Colonic mucosa (tissue), 4 donors: ENCODE data around the gene RAD51B. TPM values are rescaled to one million over a fixed set of nuclear protein-coding genes. Genes with fewer than 3 reads are reported as not detected.

ENCODE experiments used
- DNase-seq: peaks from one replicate; pipeline ENCODE4 v3.0.0-alpha.2; 2020
- H3K27ac ChIP-seq: fragments of 200-600 bp; one replicate; pipeline ENCODE4 v1.8.0; 2021
- H3K27me3 ChIP-seq: fragments of 200-600 bp; one replicate; pipeline ENCODE4 v1.8.0; 2021
- H3K36me3 ChIP-seq: fragments of 200-600 bp; one replicate; pipeline ENCODE4 v1.8.0; 2021
- H3K4me1 ChIP-seq: fragments of 200-600 bp; one replicate; pipeline ENCODE4 v1.8.0; 2021; ENCODE audit warnings: mild to moderate bottlenecking
- H3K4me3 ChIP-seq: fragments of 200-600 bp; one replicate; pipeline ENCODE4 v1.8.0; 2021
- H3K9ac ChIP-seq, 2 donors: one replicate each; pipeline ENCODE4 v1.7.0; 2013; ENCODE audit warnings: control low read depth in 2 of 2, low read depth in 2 of 2, low read length in 2 of 2
- H3K9me3 ChIP-seq: fragments of 200-600 bp; one replicate; pipeline ENCODE4 v1.8.0; 2021
- intact Hi-C: fragments of 100-400 bp; cut with DNase I; formaldehyde crosslinking; loops from one replicate; pipeline ENCODE4 v1.14.1; 2022
- total RNA-seq, 2 donors: library from RNA; stranded (reverse); fragmentation: NEBNext Ultra II Directional in 1 of 2; extraction: Animal tissue kit (Norgen Biotek cat#: 25700) in 1 of 2; gene quantifications; one replicate each; pipeline ENCODE4 v1.2.1, GENCODE V29; 2021
- TF ChIP-seq, protein P1 (sequence below): fragments of 200-600 bp; IDR thresholded peaks from one replicate; pipeline ENCODE4 v1.8.0; 2022; ENCODE audit warnings: antibody characterized with exemption, mild to moderate bottlenecking
- donor health status: healthy.
- donor health status: DM: no; HTN: no; CAD: no.
- donor health status: DM: no; HTN: no; CAD: no.

RAD51B gene
- total RNA-seq, 2 donors from 2014 or later: 12.7 to 22.0 TPM

DNA sequence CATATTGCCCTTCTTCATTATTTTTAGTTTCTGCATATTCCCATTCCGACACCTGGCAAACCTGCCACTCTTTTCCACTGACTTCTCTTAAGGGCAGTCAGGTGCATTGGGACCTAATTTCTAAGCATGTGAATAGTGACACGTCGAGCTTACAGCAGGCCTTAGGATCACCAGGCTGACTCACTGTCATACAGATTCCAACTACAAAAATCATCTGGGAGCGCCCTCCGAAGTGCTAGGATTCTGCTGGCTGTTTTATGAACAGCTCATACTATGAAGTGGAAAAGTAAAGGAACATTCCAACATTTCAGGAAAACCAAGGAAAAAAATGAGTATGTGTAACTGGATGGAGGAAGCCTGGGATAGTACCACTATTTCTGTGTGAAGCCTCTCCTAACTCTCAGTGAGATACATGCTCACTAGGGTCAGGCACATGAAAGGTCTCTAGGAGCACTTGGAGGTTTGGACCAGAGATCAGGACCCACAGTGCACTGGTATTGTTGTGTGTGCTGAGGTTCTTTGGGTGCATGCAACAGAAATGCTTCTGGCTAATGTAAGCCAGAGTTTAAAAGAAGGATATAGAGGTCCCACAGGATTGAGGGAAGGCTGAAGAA lies 715.9 kb downstream of the RAD51B start:
- TF ChIP-seq, protein P1, sequence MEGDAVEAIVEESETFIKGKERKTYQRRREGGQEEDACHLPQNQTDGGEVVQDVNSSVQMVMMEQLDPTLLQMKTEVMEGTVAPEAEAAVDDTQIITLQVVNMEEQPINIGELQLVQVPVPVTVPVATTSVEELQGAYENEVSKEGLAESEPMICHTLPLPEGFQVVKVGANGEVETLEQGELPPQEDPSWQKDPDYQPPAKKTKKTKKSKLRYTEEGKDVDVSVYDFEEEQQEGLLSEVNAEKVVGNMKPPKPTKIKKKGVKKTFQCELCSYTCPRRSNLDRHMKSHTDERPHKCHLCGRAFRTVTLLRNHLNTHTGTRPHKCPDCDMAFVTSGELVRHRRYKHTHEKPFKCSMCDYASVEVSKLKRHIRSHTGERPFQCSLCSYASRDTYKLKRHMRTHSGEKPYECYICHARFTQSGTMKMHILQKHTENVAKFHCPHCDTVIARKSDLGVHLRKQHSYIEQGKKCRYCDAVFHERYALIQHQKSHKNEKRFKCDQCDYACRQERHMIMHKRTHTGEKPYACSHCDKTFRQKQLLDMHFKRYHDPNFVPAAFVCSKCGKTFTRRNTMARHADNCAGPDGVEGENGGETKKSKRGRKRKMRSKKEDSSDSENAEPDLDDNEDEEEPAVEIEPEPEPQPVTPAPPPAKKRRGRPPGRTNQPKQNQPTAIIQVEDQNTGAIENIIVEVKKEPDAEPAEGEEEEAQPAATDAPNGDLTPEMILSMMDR: no peak
- no peak for DNase-seq
- H3K27ac ChIP-seq: no peak overlapping the region
- H3K9me3 ChIP-seq: no peaks in the 10 kb centered on the region
- no peaks in the 10 kb centered on the region for H3K27me3 ChIP-seq
- intact Hi-C loops: no loop called here
- no peak overlapping the region for H3K9ac ChIP-seq
- no peak overlapping the region for H3K4me3 ChIP-seq
- H3K36me3 ChIP-seq: no peaks in the 10 kb centered on the region
- H3K4me1 ChIP-seq: no peaks in the 10 kb centered on the region

DNA sequence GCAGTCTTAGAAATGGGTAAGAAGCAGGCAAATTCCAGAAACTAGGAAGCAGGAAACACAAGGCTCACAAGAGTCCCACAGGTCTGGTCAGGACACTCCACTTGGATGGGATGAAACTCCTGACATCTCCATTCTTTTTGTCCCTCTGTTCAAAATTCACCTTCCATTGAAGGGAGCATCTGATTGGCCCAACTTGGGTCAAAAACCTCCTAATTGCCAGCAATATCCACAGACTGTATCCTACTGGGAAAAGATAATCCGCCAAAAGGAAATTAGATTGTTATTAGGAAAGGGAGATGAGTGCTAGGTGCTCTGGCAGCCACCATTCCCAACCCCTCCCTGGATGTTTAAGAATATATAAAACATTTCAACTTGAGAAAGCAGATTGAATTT lies 716.4 kb downstream of the RAD51B start:
- Histone ChIP-seq H3K4me1 (no peaks in the 10 kb centered on the region), H3K4me3 (no peak overlapping the region)
- intact Hi-C loops: no loop called here

DNA sequence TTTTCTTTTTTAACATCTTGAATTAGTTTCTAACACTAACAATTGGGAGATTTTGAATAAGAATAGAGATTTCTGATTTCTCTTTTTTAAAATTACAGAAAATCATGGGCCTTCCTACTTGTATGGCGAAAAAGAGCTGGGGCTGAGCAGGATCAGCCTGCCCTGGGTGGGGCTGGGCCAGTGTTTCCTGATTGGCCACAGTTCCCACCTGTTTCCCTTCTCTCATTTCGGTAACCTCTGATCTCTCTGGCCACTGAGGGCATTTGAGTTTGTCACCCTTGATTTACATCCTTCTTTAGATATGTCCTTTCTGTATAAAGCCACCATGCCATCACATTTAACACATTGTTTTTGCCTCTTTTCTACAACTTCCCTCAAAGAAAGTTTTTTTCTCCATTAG lies 719.1 kb downstream of the RAD51B start:
- intact Hi-C loops: no loop called here
- no peak overlapping the region for H3K27ac ChIP-seq
- H3K9ac ChIP-seq: no peak overlapping the region
- TF ChIP-seq, protein P1: no peak
- H3K9me3 ChIP-seq: no peaks in the 10 kb centered on the region
- no peaks in the 10 kb centered on the region for H3K27me3 ChIP-seq
- H3K4me1 ChIP-seq: no peaks in the 10 kb centered on the region
- DNase-seq: no peak
- no peak overlapping the region for H3K4me3 ChIP-seq
- no peaks in the 10 kb centered on the region for H3K36me3 ChIP-seq

More for the DNA sequence above, 716.4 kb downstream of the RAD51B start:
- no peak overlapping the region for H3K9ac ChIP-seq
- no peaks in the 10 kb centered on the region for H3K36me3 ChIP-seq
- no peak overlapping the region for H3K27ac ChIP-seq
- H3K9me3 ChIP-seq: no peaks in the 10 kb centered on the region
- no peak for DNase-seq
- no peaks in the 10 kb centered on the region for H3K27me3 ChIP-seq
- TF ChIP-seq, protein P1: no peak

DNA sequence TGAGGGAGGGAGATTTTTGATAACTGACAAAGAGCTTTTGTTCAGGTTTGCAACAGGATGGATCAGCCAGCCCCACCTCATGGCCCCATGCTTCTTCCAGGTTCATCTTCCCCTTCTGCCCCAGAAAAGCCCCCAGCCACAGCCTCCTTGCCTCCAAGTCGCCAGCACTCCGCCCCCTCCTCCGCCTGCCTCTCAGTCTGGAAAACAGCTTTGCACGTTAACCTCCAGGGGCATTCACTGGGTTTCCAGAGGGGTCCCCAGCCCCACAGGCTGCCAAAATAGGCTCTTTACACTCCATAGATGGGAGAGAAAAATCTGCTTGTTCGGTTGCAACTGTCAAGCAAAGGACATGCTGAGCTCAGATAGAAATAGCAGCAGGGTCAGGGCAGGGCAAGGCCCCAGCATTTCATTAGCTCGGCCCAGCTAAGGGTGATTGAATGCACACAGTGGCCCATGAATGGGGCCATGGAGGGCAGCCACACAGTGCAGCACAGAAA lies 719.7 kb downstream of the RAD51B start:
- Histone ChIP-seq H3K9me3 (no peaks in the 10 kb centered on the region), H3K27ac (no peak overlapping the region), H3K27me3 (no peaks in the 10 kb centered on the region), H3K4me1 (no peaks in the 10 kb centered on the region), H3K36me3 (no peaks in the 10 kb centered on the region), H3K4me3 (no peak overlapping the region), H3K9ac (no peak overlapping the region)
- intact Hi-C loops: no loop called here
- no peak for DNase-seq
- TF ChIP-seq, protein P1: no peak

DNA sequence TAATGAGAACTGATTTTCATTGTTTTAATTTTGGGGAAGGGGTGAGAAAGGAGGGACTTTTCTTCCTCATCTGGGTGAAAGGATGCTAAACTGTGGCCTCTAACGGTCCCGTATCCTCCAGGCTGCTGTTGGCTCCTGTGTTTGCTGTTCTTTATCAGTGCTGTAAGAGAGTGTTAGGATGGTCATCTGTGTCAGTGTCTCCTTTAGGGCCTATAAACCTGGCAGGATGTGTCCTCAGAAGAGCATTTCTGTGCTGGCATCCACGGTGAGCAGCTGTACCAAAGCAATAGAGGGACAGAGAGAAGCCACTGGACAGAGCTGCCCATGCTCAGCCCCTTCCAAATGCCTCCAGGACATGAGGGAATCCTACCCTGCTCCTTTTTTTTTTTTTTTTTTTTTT lies 720.2 kb downstream of the RAD51B start:
- no peaks in the 10 kb centered on the region for H3K9me3 ChIP-seq
- no peaks in the 10 kb centered on the region for H3K27me3 ChIP-seq
- no peaks in the 10 kb centered on the region for H3K36me3 ChIP-seq
- TF ChIP-seq, protein P1: no peak
- no peak overlapping the region for H3K27ac ChIP-seq
- DNase-seq: no peak
- intact Hi-C loops: no loop called here
- no peak overlapping the region for H3K4me3 ChIP-seq
- H3K9ac ChIP-seq: no peak overlapping the region
- no peaks in the 10 kb centered on the region for H3K4me1 ChIP-seq
